HEK293T (cell line): Measurements from ENCODE around the gene TMEM131.

Experiments
- BHLHE40 ChIP-seq: fragments of 450-650 bp; IDR thresholded peaks from 2 replicates; pipeline ENCODE4 v1.6.1; 2016; ENCODE audit warnings: mild to moderate bottlenecking, moderate library complexity, borderline replicate concordance
- ELF4 ChIP-seq: fragments of 450-650 bp; IDR thresholded peaks from 2 replicates; pipeline ENCODE4 v1.6.1; 2017; ENCODE audit warnings: antibody characterized with exemption
- FOXA1 ChIP-seq: fragments of 450-650 bp; IDR thresholded peaks from 2 replicates; pipeline ENCODE4 v1.6.1; 2016; ENCODE audit warnings: mild to moderate bottlenecking
- FOXK2 ChIP-seq: fragments of 450-650 bp; IDR thresholded peaks from 2 replicates; pipeline ENCODE4 v1.6.1; 2016; ENCODE audit warnings: mild to moderate bottlenecking
- FOXM1 ChIP-seq: fragments of 450-650 bp; IDR thresholded peaks from 2 replicates; pipeline ENCODE4 v1.6.1; 2017; ENCODE audit warnings: mild to moderate bottlenecking, borderline replicate concordance
- HDGF ChIP-seq: fragments of 450-650 bp; IDR thresholded peaks from 2 replicates; pipeline ENCODE4 v1.6.1; 2017; ENCODE audit warnings: antibody characterized with exemption, borderline replicate concordance
- L3MBTL2 ChIP-seq: fragments of 450-650 bp; conservative IDR thresholded peaks from 2 replicates; pipeline ENCODE4 v1.6.1; 2016; ENCODE audit warnings: mild to moderate bottlenecking
- LEF1 ChIP-seq: fragments of 450-650 bp; IDR thresholded peaks from 2 replicates; pipeline ENCODE4 v1.6.1; 2017; ENCODE audit warnings: mild to moderate bottlenecking, borderline replicate concordance
- NFRKB ChIP-seq: fragments of 450-650 bp; IDR thresholded peaks from 2 replicates; pipeline ENCODE4 v1.6.1; 2016; ENCODE audit warnings: mild to moderate bottlenecking, moderate library complexity
- PKNOX1 ChIP-seq: fragments of 450-650 bp; IDR thresholded peaks from 2 replicates; pipeline ENCODE4 v1.6.1; 2016
- SP1 ChIP-seq: fragments of 450-650 bp; IDR thresholded peaks from 2 replicates; pipeline ENCODE4 v1.6.1; 2017
- SUZ12 ChIP-seq: fragments of 450-650 bp; IDR thresholded peaks from 2 replicates; pipeline ENCODE4 v1.6.1; 2016; ENCODE audit warnings: mild to moderate bottlenecking
- TARDBP ChIP-seq: fragments of 450-650 bp; IDR thresholded peaks from 2 replicates; pipeline ENCODE4 v1.6.1; 2016

GRCh38 chr2:97757062-97757461, 238.7 kb downstream of the TMEM131 start:
- TF ChIP-seq HDGF: no peak
- TF ChIP-seq FOXM1: no peak
- TF ChIP-seq SP1: no peak
- TF ChIP-seq LEF1: no peak
- no peak for TF ChIP-seq L3MBTL2
- TF ChIP-seq SUZ12: no peak
- no peak for TF ChIP-seq BHLHE40
- TF ChIP-seq NFRKB: no peak
- no peak for TF ChIP-seq FOXK2
- TF ChIP-seq ELF4: no peak
- no peak for TF ChIP-seq PKNOX1
- no peak for TF ChIP-seq TARDBP
- no peak for TF ChIP-seq FOXA1
